ENCODE results near the gene NCAM1.

The NCAM1 gene

GRCh38 chr11:113018913-113019312 lies 57.7 kb downstream of the NCAM1 start:
- H3K9me3 ChIP-seq (ENCODE audit: control insufficient read depth, low read length), result peaks cover 8% of the 10 kb centered on the region
- no peak for DNase-seq
- no peak overlapping the region for H3K4ac ChIP-seq (ENCODE audit: low read depth in 1 of 2, low read length in 2 of 2)
- no peak overlapping the region for H2BK12ac ChIP-seq (ENCODE audit: low read length in 2 of 2)
- H3K14ac ChIP-seq (ENCODE audit: low read length in 2 of 2), result no peak overlapping the region
- no peak overlapping the region for H2AK5ac ChIP-seq (ENCODE audit: low read length, severe bottlenecking)
- H3K36me3 ChIP-seq (ENCODE audit: control insufficient read depth in 1 of 2, insufficient read depth in 2 of 2, low read depth in 1 of 2, low read length in 2 of 2), result no peaks in the 10 kb centered on the region
- H4K8ac ChIP-seq (ENCODE audit: low read length), result no peak overlapping the region
- H3K9ac ChIP-seq (ENCODE audit: low read length), result no peak overlapping the region
- H3K27ac ChIP-seq (ENCODE audit: low read length, poor library complexity, severe bottlenecking), result no peak overlapping the region
- 97% methylated on average over 5 of the region's 5 CpGs for WGBS
- H3K4me1 ChIP-seq (ENCODE audit: control insufficient read depth, insufficient read depth, low read depth, low read length), result no peaks in the 10 kb centered on the region
- H2AFZ ChIP-seq (ENCODE audit: low read depth, low read length), result no peak overlapping the region
- H2BK120ac ChIP-seq (ENCODE audit: low read depth, low read length), result no peak overlapping the region
- peaks cover 0 to 6% of the 10 kb centered on the region in 2 experiments for H3K27me3 ChIP-seq (ENCODE audit: control insufficient read depth in 1 of 2, insufficient read depth in 1 of 2, low read length in 2 of 2)
- no peak overlapping the region for H3K23ac ChIP-seq (ENCODE audit: low read length in 2 of 2)
- no peak overlapping the region for H3K4me2 ChIP-seq (ENCODE audit: low read length, poor library complexity, severe bottlenecking)
- H3K4me3 ChIP-seq (ENCODE audit: insufficient read depth in 1 of 2, low read depth in 1 of 2, low read length in 2 of 2), result no peak overlapping the region
- H3K18ac ChIP-seq (ENCODE audit: low read depth in 1 of 2, low read length in 2 of 2), result no peak overlapping the region
- peak overlapping the region; percentile 54 for H4K91ac ChIP-seq (ENCODE audit: low read length)
- H3K79me1 ChIP-seq (replicated peaks; ENCODE audit: low read length, poor library complexity, severe bottlenecking), result no peaks in the 10 kb centered on the region
- H2BK15ac ChIP-seq (ENCODE audit: low read depth, poor library complexity, severe bottlenecking), result no peak overlapping the region
- H2BK5ac ChIP-seq (ENCODE audit: low read depth, low read length, poor library complexity, severe bottlenecking), result no peak overlapping the region

DNA sequence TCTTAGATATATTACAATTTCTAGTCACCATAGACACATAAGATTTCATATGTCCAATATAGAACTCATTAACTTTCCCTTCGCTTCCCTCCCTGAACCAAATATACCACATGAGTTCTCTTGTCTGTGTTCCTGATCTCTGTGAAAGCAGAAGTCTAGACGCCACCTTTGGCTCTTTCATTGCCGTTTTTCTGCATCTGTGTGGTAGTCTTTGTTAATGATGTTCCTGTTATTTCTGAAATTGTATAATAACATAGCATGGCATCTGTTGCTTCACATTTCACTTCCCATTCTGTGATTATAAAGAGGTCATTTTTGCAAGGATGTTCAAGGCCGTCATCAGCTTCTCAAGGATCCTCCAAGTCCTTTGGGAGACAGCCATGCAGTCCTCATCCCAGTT lies 58.5 kb downstream of the NCAM1 start:
- no peak overlapping the region for H2BK15ac ChIP-seq (ENCODE audit: low read depth, poor library complexity, severe bottlenecking)
- peaks cover 0 to 8% of the 10 kb centered on the region in 2 experiments for H3K27me3 ChIP-seq (ENCODE audit: control insufficient read depth in 1 of 2, insufficient read depth in 1 of 2, low read length in 2 of 2)
- H4K8ac ChIP-seq (ENCODE audit: low read length), result no peak overlapping the region
- H3K4me1 ChIP-seq (ENCODE audit: control insufficient read depth, insufficient read depth, low read depth, low read length), result no peaks in the 10 kb centered on the region
- H3K9me3 ChIP-seq (ENCODE audit: control insufficient read depth, low read length), result peaks cover 8% of the 10 kb centered on the region
- H3K4me2 ChIP-seq (ENCODE audit: low read length, poor library complexity, severe bottlenecking), result no peak overlapping the region
- no peak overlapping the region for H2BK5ac ChIP-seq (ENCODE audit: low read depth, low read length, poor library complexity, severe bottlenecking)
- no peak overlapping the region for H2AFZ ChIP-seq (ENCODE audit: low read depth, low read length)
- no peak overlapping the region for H3K9ac ChIP-seq (ENCODE audit: low read length)
- no peak overlapping the region for H3K4me3 ChIP-seq (ENCODE audit: insufficient read depth in 1 of 2, low read depth in 1 of 2, low read length in 2 of 2)
- H2BK12ac ChIP-seq (ENCODE audit: low read length in 2 of 2), result no peak overlapping the region
- DNase-seq, result no peak
- H2AK5ac ChIP-seq (ENCODE audit: low read length, severe bottlenecking), result no peak overlapping the region
- H3K4ac ChIP-seq (ENCODE audit: low read depth in 1 of 2, low read length in 2 of 2), result no peak overlapping the region
- no peak overlapping the region for H2BK120ac ChIP-seq (ENCODE audit: low read depth, low read length)
- H3K27ac ChIP-seq (ENCODE audit: low read length, poor library complexity, severe bottlenecking), result no peak overlapping the region
- no peaks in the 10 kb centered on the region for H3K79me1 ChIP-seq (replicated peaks; ENCODE audit: low read length, poor library complexity, severe bottlenecking)
- no peak overlapping the region for H3K14ac ChIP-seq (ENCODE audit: low read length in 2 of 2)
- no peak overlapping the region for H3K18ac ChIP-seq (ENCODE audit: low read depth in 1 of 2, low read length in 2 of 2)
- WGBS, result 93% methylated on average over 2 of the region's 4 CpGs
- no peaks in the 10 kb centered on the region for H3K36me3 ChIP-seq (ENCODE audit: control insufficient read depth in 1 of 2, insufficient read depth in 2 of 2, low read depth in 1 of 2, low read length in 2 of 2)
- H3K23ac ChIP-seq (ENCODE audit: low read length in 2 of 2), result no peak overlapping the region
- H4K91ac ChIP-seq (ENCODE audit: low read length), result no peak overlapping the region

DNA sequence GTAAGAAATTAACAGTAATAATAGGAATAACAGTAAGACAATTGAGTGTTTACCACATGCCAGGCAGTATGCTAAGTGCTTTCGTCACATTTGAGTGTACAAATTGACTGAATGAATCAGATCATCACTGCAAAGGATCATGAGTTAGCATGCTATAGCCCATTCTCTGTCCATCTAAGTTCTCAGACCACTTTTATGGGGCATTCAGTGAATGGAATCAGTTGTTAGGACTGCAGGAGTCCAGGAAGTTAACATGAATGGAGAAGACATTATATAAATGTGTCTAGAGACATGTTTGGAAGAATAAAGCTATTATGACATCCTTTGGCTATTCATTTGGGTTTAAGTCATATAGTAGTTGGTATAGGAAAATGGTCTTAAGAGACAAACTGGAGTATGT lies 59.9 kb downstream of the NCAM1 start:
- no peak overlapping the region for H4K8ac ChIP-seq (ENCODE audit: low read length)
- no peak overlapping the region for H3K4ac ChIP-seq (ENCODE audit: low read depth in 1 of 2, low read length in 2 of 2)
- H3K18ac ChIP-seq (ENCODE audit: low read depth in 1 of 2, low read length in 2 of 2), result no peak overlapping the region
- H3K14ac ChIP-seq (ENCODE audit: low read length in 2 of 2), result no peak overlapping the region
- no peak overlapping the region for H3K27ac ChIP-seq (ENCODE audit: low read length, poor library complexity, severe bottlenecking)
- H3K4me3 ChIP-seq (ENCODE audit: insufficient read depth in 1 of 2, low read depth in 1 of 2, low read length in 2 of 2), result no peak overlapping the region
- WGBS, result 100% methylated on average over 1 of the region's 1 CpG
- H4K91ac ChIP-seq (ENCODE audit: low read length), result no peak overlapping the region
- no peak overlapping the region for H2BK120ac ChIP-seq (ENCODE audit: low read depth, low read length)
- H3K4me2 ChIP-seq (ENCODE audit: low read length, poor library complexity, severe bottlenecking), result no peak overlapping the region
- H2BK12ac ChIP-seq (ENCODE audit: low read length in 2 of 2), result no peak overlapping the region
- peaks cover 8% of the 10 kb centered on the region for H3K9me3 ChIP-seq (ENCODE audit: control insufficient read depth, low read length)
- H3K9ac ChIP-seq (ENCODE audit: low read length), result no peak overlapping the region
- peaks cover 0 to 4% of the 10 kb centered on the region in 2 experiments for H3K27me3 ChIP-seq (ENCODE audit: control insufficient read depth in 1 of 2, insufficient read depth in 1 of 2, low read length in 2 of 2)
- H2BK15ac ChIP-seq (ENCODE audit: low read depth, poor library complexity, severe bottlenecking), result no peak overlapping the region
- H2AK5ac ChIP-seq (ENCODE audit: low read length, severe bottlenecking), result no peak overlapping the region
- H3K4me1 ChIP-seq (ENCODE audit: control insufficient read depth, insufficient read depth, low read depth, low read length), result no peaks in the 10 kb centered on the region
- H3K79me1 ChIP-seq (replicated peaks; ENCODE audit: low read length, poor library complexity, severe bottlenecking), result no peaks in the 10 kb centered on the region
- H3K36me3 ChIP-seq (ENCODE audit: control insufficient read depth in 1 of 2, insufficient read depth in 2 of 2, low read depth in 1 of 2, low read length in 2 of 2), result no peaks in the 10 kb centered on the region
- no peak overlapping the region for H2AFZ ChIP-seq (ENCODE audit: low read depth, low read length)
- DNase-seq, result no peak
- no peak overlapping the region for H3K23ac ChIP-seq (ENCODE audit: low read length in 2 of 2)
- no peak overlapping the region for H2BK5ac ChIP-seq (ENCODE audit: low read depth, low read length, poor library complexity, severe bottlenecking)

DNA sequence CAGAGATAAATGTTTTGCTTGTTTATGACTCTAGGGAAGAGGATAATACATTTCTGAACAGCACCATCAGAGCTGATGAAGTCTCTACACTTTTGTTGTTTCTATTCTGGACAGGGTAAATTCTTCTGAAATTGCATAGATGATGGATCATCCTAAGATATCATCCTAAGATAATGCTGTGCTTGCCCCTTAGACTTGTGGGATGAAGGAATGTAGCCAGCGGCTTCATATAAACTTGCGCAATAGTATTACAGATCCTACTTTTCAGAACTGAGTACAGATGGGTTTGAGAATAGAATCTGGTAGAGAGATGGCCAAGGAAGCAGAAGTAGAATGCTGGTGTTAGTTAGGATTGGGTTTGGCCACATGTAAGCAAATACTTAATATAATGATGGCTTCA lies 61.0 kb downstream of the NCAM1 start:
- Histone ChIP-seq H3K18ac (ENCODE audit: low read depth in 1 of 2, low read length in 2 of 2) (no peak overlapping the region), H3K36me3 (ENCODE audit: control insufficient read depth in 1 of 2, insufficient read depth in 2 of 2, low read depth in 1 of 2, low read length in 2 of 2) (no peaks in the 10 kb centered on the region), H2BK5ac (ENCODE audit: low read depth, low read length, poor library complexity, severe bottlenecking) (no peak overlapping the region), H3K27me3 (ENCODE audit: control insufficient read depth in 1 of 2, insufficient read depth in 1 of 2, low read length in 2 of 2) (peaks cover 0 to 4% of the 10 kb centered on the region in 2 experiments), H3K23ac (ENCODE audit: low read length in 2 of 2) (no peak overlapping the region), H2AFZ (ENCODE audit: low read depth, low read length) (no peak overlapping the region), H2BK15ac (ENCODE audit: low read depth, poor library complexity, severe bottlenecking) (no peak overlapping the region), H3K9me3 (ENCODE audit: control insufficient read depth, low read length) (peaks cover 8% of the 10 kb centered on the region), H3K14ac (ENCODE audit: low read length in 2 of 2) (no peak overlapping the region), H2AK5ac (ENCODE audit: low read length, severe bottlenecking) (no peak overlapping the region), H3K4me1 (ENCODE audit: control insufficient read depth, insufficient read depth, low read depth, low read length) (no peaks in the 10 kb centered on the region), H4K8ac (ENCODE audit: low read length) (no peak overlapping the region), H3K4me3 (ENCODE audit: insufficient read depth in 1 of 2, low read depth in 1 of 2, low read length in 2 of 2) (no peak overlapping the region), H3K9ac (ENCODE audit: low read length) (no peak overlapping the region), H3K4ac (ENCODE audit: low read depth in 1 of 2, low read length in 2 of 2) (no peak overlapping the region), H3K79me1 (replicated peaks; ENCODE audit: low read length, poor library complexity, severe bottlenecking) (no peaks in the 10 kb centered on the region), H2BK120ac (ENCODE audit: low read depth, low read length) (no peak overlapping the region), H4K91ac (ENCODE audit: low read length) (no peak overlapping the region), H3K27ac (ENCODE audit: low read length, poor library complexity, severe bottlenecking) (no peak overlapping the region), H3K4me2 (ENCODE audit: low read length, poor library complexity, severe bottlenecking) (no peak overlapping the region), H2BK12ac (ENCODE audit: low read length in 2 of 2) (no peak overlapping the region)
- DNase-seq, result peak; percentile 43
- 75% methylated on average over 2 of the region's 2 CpGs for WGBS

Measured in mesenchymal stem cell (in vitro differentiated cells and primary cell).